Measurements from ENCODE around the gene ASIC2.

DNA sequence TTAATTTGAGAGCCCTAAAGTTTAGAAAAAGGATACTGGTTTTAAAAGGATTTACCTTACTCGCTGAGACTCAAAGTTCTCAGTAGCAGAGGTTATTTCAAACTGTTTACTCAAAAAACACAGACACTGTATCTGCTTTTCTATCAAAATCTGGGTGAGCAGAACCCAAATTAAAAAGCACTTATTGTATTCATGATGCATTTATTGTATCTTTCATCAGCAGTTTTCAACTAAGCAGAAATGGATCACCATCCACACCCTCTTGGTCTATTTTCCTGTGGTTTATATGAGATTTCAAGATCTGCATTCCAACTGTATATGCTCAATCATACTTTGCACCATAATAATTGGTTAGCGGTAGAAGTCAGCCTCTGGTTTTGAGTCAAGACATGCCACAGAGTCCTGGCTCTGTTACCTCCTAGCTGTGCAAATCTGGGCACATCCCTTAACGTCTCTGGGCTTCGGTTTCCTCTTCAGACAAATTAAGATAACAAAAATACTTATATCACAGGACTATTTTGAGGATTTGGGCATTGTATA, 109.5 kb downstream of the ASIC2 start:
- no peak for TF ChIP-seq EZH2 (IDR thresholded peaks at IDR 0.05; ENCODE audit: borderline replicate concordance, insufficient read depth, low read depth, low read length, poor library complexity, severe bottlenecking)
- TF ChIP-seq, protein P1, sequence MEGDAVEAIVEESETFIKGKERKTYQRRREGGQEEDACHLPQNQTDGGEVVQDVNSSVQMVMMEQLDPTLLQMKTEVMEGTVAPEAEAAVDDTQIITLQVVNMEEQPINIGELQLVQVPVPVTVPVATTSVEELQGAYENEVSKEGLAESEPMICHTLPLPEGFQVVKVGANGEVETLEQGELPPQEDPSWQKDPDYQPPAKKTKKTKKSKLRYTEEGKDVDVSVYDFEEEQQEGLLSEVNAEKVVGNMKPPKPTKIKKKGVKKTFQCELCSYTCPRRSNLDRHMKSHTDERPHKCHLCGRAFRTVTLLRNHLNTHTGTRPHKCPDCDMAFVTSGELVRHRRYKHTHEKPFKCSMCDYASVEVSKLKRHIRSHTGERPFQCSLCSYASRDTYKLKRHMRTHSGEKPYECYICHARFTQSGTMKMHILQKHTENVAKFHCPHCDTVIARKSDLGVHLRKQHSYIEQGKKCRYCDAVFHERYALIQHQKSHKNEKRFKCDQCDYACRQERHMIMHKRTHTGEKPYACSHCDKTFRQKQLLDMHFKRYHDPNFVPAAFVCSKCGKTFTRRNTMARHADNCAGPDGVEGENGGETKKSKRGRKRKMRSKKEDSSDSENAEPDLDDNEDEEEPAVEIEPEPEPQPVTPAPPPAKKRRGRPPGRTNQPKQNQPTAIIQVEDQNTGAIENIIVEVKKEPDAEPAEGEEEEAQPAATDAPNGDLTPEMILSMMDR (IDR thresholded peaks at IDR 0.05) = no peak
